GM18858 (cell line): Measurements from ENCODE around the gene C20orf96.
A peak's percentile ranks its signal among the peaks of the same experiment; 100 is the strongest.
"Not testable (repeated sequence)": the region's sequence is repeated elsewhere in the genome, so short reads cannot be mapped to it uniquely, and the experiment has no call there.

Experiments used
- ATAC-seq: cut with Tn5 transposase; IDR thresholded peaks from one replicate; pipeline ENCODE4 v1.9.1; 2021; ENCODE audit not compliant: unreplicated experiment

Gene C20orf96

GRCh38 chr20:278607-279571 lies 11.7 kb downstream of the C20orf96 start:
- no peak for ATAC-seq

DNA sequence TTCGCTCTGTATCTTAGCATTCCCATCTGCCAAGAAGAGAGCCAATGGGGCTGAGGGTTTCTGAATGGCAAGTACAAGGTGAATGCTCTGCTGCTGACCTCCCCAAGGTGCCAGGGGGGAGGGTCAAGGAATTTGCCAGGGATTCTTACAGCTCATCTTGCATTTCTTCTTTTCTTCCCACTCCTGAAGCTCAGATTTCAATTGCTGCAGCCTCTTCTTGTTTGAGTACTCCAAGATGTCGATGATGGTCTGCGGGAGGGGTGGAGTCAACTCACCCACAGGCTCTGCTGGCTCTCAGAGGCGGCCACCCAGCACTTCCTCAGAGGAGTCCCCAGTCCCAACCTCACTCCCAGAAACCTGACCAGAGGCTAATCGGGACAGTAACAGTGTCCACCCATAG lies 12.4 kb downstream of the C20orf96 start:
- no peak for ATAC-seq

GRCh38 chr20:277496-277781 lies 13.1 kb downstream of the C20orf96 start:
- ATAC-seq, result no peak

GRCh38 chr20:276620-277495 lies 13.7 kb downstream of the C20orf96 start:
- no peak for ATAC-seq

DNA sequence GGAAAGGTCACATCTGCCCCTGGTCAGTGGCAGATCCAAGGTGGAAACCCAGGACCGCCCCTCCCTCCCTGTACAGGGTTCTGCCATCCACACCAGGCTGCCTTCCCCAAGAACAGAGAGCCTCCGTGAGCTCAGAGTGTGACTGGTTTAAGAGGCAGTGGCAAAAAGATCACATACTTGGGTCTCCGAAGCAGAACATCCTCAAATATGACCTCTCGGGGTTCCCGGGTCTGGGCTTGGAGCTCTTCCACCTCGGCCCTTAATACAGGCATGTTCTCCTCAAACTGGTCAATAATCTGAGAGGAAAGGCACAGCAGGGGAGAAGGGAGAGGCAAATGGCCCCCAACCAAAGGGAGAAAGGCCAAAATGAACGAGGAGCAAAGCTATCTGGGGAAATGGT lies 14.8 kb downstream of the C20orf96 start:
- ATAC-seq, result no peak

- no peak for ATAC-seq
Measured at GRCh38 chr20:273884-274283, 16.7 kb downstream of the C20orf96 start.

GRCh38 chr20:272718-273117 lies 17.8 kb downstream of the C20orf96 start:
- ATAC-seq, result no peak

DNA sequence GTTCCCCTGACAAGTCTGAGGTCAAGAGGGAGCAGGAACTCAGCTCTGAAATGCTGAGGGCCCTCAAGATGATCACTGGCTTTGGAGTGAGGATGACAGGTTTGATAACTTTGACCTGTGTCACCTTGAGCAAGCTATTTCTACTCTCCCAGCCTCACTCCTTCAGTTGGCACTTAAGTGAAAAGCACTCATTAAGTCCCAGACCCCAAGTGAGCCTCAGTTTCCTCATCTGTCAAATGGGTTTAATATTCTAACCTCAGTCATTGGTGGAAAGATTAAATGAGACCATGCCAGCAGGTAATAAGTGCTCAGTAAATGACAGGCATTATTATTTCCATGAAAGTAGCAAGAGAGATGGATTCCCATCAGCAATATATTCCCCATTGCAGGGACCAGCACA lies 19.0 kb downstream of the C20orf96 start:
- ATAC-seq, result no peak

- ATAC-seq, result no peak
Measured at GRCh38 chr20:271069-271468, 19.5 kb downstream of the C20orf96 start.

DNA sequence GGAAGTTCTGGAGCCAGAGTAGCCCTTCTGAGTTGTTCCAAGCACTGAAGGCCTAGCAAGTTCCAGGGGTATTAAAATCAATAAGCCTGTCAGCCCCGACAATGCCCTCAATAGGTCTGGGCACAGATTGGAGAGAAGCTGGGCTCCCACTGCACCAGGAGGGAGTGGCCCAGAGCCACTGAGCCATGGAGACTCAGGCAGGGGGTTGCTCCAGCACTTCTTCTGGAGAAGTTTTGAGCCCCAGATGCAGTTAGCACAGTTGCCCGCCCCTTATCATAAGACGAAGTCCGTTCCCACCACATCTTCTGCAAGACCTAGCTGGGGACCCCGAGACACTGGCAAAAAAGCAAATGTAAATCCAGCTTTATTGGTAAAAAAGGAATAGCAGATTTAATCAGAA lies 20.0 kb downstream of the C20orf96 start:
- ATAC-seq, result no peak

DNA sequence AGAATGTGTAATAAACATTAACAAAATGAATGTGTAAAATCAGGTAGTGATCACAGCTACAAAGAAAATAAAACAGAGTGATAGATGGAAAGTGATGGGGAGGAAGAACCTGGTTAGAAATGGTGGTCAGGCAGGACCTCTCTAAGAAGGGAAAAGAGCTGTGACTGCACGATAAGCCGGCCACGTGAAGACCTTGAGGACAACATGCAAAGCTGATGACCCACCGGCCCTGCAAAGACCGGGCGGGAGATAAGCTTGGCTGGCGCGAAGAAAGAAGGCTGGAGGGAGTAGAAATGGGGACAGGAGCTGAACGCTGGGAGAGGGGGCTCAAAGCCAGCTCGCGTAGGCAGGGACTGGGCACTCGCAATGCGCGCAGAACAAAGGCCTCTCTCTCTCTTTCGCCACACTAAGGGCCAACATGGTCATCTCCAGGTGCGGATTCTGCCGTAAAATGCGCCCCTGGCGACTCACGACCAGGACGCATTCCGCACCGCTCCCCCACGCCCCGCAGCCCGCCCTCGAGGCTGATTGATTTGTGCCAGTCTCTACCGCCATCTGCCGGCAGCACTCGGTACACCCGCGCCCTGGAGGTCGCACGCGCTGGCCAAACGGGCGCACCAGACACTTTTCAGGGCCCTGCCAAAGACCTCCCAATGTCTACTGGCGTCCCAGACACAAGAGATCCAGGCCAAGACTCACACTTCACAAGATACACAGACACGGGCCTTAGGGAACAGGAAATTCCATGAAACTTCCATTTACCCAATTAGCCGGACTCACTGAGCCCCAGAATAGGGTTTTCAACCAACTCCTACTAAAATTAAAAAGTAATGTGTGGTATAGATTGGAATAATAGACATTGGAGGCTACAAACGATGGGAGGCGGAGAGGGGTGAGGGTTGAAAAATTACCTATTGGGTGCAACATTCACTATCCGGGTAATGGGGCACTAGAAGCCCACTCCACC lies 23.7 kb downstream of the C20orf96 start:
- ATAC-seq, result peak; percentile 46

DNA sequence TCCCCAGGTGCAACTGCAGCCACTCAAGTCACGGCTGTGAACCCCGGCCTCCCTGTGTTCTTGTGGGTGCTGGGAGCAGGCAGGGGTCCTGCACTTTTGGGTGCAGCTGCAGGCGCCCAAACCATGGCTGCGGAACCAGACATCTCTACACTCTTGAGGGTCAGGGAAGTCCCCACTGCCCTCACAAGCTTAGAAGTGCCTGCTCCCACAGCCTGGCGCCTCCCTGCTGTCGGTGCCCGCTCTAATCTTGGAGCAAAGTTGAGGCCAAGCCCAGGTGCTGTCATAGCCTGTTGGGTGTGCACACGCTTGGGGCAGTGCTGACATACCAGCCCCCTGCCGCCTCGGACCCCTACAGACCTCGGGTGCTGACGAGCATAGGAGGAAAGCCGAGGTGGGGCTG lies 26.8 kb downstream of the C20orf96 start:
- ATAC-seq, result no peak

DNA sequence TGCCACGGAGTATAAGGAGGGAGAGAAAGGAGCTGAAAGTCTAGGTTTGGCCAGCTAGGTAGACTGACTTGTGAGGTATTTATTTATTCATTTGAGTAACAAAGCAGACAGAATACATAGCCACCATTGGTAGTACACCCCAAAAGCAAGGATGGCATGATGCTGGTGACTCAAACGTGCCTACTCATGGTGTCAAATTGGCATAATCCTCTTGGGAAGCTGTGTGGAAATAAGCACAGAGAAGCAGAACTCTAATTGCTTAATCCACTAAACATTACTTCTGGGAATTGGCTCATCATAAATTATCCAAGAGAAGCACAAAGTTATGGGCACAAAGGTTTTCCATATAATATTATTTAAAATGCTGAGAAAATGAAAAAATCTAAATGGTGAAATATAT lies 30.6 kb downstream of the C20orf96 start:
- ATAC-seq, result no peak

GRCh38 chr20:258963-259362 lies 31.6 kb downstream of the C20orf96 start:
- no peak for ATAC-seq

GRCh38 chr20:258269-258858 lies 32.2 kb downstream of the C20orf96 start:
- no peak for ATAC-seq

- ATAC-seq, result no peak
Measured at GRCh38 chr20:257419-257818, 33.1 kb downstream of the C20orf96 start, which contains the start of gene DEFB132. TSS of gene DEFB132 (plus strand) at chr20:257724. CDS start at chr20:257779, 55 bp downstream.

- ATAC-seq, result not testable (repeated sequence)
Measured at GRCh38 chr20:253447-253846, 37.1 kb downstream of the C20orf96 start.

- no peak for ATAC-seq
Measured at GRCh38 chr20:252801-253200, 37.7 kb downstream of the C20orf96 start.

DNA sequence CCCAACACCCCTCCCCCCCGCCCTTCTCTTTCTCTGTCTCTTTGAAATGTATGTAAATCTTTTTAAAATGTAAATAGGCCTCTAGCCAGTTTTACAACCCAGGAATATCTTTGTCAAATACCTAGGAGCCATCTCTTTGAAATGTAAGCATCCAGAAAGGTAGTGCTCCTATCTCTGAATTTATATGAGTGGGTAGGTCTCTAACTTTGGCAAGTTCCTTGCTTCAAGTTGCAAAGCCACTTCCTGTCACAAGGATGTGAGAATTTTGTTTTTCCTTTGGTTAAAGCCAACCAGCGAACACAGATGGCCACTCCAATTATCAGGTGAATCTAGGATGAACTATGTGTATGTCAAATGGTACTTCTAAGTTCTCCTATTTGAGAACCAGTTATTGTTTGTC lies 39.2 kb downstream of the C20orf96 start:
- ATAC-seq, result no peak

DNA sequence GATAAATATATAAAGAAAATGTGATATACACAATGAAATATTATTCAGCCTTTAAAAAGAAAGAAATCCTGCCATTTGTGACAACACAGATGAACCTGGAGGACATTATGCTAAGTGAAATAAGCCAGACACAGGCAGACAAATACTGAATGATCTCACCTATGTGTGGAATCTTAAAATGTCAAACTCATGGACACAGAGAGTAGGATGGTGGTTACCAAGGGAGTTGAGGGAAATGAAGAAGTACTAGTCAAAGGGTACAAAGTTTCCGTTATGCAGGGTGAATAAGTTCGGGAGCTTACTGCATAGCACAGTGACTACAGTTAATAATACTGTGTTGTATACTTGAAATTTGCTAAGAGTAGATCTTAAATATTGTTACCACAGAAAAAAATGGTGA lies 47.6 kb downstream of the C20orf96 start:
- no peak for ATAC-seq
